DMS153 treated with DMSO at 0.1 percent for 48 hours (cell line): Measurements from ENCODE around the gene RBM8A.
A peak's percentile ranks its signal among the peaks of the same experiment; 100 is the strongest.
"Not testable (repeated sequence)": the region's sequence is repeated elsewhere in the genome, so short reads cannot be mapped to it uniquely, and the experiment has no call there.

Experiments used
- DNase-seq: peaks from one replicate; lab custom pipeline; 2025; ENCODE audit not compliant: unreplicated experiment; lab: John Stamatoyannopoulos, UW

The RBM8A gene

DNA sequence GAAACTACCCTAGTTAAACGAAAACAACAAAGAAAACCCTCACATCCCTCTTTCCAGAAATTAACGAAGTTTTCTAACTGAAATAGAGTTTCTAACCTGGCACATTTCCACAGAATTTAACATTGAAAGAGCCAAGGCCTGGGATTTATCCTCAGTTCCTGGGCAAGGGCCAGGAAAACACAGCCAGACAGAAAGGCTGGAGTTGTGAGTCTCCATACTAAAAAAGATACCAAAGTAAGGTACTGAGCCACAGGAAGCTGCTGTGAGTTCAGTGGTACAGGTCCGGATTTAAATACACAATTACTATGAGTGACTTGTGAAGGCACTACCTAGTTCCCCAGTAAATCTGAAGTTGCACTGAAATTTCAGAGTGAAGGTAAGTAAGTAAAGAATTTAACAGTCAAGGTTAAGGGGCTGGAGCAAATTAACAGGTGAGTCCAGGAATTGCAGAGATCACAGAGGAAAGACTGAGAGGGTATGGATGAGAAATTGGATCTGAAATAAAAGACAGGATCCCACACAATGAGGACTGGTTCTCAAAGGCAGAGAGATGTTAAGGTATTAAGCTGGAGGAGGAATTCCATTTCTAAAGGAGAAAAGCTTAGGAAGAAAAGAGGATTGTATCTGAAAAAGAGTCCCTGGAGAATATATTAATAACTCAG, 29.6 kb upstream of the RBM8A start:
- DNase-seq, result no peak

DNA sequence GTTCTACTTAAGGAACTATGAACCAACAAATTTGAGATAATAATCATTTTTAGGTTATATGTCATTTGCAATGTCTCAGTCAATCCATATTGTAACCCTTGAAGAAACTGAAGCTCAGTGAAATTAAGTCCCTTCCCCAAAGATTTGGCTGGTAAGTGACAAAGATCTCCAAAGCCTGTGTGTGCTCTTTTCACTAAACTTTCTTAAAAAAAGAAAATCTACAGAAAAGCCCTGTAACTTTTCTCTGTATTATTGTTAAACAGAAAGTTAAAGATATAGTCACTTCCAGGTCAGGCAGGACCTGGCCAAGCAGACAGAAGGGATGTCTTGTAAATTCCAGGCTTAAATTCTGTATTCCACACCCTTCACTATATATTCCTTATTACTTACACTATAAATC, 29.1 kb upstream of the RBM8A start:
- DNase-seq, result no peak

GRCh38 chr1:145955436-145955835, 28.2 kb upstream of the RBM8A start:
- DNase-seq, result no peak

- DNase-seq, result no peak
Measured at GRCh38 chr1:145953861-145954260, 26.6 kb upstream of the RBM8A start.

GRCh38 chr1:145952903-145953302, 25.6 kb upstream of the RBM8A start:
- DNase-seq, result no peak

DNA sequence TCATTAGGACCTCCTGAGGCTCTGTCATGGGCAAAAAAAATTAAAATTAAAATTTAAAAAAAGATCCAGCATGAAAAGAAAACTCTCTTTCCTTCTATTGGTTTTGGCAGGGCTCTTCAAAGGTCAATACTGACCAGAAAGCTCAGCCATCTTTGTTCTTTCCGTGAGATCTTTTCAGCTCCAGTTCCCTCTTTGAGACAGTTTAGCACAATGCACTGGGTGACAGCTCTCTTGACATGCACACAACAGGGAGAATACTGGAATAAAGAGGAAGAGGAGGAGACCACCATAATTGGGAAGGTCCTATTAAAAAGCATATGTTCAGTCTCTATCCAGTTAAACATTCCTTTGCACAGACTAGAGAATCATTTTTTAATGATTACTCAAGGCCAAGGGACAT, 24.2 kb upstream of the RBM8A start:
- no peak for DNase-seq

DNA sequence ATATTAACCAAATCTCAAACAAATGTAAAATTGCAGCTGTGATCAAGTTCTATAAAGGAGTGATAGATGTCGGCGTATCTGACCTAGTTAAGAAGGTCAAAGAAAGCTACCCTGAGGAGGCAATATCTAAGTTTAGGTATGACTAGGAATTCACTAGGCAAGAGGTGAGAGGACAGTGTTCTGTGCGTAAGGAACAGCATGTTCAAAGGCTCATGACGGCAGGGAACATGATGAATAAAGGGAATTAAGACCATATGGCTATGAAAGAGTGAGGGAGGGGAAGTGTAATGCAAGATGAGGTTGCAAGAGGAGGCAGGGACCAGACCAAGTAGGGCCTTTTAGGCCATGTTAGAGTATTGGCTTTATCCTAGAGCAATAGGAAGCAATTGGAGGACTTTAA, 21.9 kb upstream of the RBM8A start:
- no peak for DNase-seq

- DNase-seq, result no peak
Measured at GRCh38 chr1:145947551-145947950, 20.3 kb upstream of the RBM8A start.

DNA sequence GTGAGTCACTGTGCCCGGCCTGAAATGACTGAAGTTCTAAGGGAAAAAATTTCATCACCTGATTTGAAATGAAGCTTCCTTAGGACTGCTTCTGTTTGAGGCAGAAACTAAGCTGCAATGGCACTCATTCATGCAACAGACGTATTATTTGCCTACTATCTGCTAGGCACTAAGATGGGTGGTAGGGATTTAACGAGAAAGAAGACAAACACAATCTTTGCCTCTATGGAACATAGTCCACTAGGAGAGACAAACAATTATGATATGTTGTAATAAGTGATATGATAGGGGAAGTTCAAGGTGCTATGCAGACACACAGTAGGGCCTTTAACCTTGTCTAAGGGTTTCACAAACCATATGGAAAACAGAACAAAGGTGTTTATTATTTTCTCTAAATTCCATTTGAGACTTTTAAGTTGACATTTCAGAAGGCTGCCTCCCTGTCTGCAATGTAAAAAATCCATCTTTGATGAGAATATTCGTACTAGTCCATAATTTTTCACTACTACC, 19.2 kb upstream of the RBM8A start:
- DNase-seq, result no peak

DNA sequence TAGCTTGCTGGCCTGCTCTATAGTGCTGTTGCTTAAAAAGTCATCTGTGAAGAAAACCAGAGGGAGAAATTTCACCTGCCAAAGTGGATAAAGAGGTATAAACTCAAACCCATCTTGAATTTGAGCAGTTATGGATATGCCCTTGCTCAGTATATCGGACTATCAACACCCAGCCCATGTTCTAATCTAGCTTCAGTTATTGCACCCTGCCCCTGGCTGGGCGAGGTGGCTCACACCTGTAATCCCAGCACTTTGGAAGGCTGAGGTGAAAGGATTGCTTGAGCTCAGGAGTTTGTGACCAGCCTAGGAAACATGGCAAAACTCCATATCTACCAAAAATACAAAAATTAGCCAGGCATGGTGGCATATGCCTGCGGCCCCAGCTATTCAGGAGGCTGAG, 17.2 kb upstream of the RBM8A start:
- no peak for DNase-seq

DNA sequence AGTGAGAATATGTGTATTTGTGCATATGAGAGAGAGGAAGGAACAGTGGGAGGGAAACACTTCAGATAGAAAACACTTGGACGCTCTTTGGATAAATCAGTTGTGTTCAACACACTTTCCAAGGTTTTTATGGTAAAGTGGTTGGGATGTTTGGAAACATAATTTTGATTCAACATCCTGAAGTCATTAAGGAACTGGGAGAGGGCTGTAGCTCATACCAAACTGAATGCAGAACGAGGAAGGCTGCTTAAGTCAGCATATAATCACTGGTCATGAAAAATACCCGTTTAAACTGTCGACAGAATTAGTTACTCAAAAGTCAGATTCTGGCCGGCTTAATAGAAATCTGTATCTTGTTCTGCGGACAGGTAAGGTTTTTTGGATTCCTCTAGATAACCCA, 15.6 kb upstream of the RBM8A start:
- DNase-seq, result no peak

- peak; percentile 16 for DNase-seq
Measured at GRCh38 chr1:145942405-145942804, 15.1 kb upstream of the RBM8A start.

- no peak for DNase-seq
Measured at GRCh38 chr1:145937436-145937835, 10.2 kb upstream of the RBM8A start.

GRCh38 chr1:145936247-145936646, 9.0 kb upstream of the RBM8A start:
- DNase-seq, result no peak

DNA sequence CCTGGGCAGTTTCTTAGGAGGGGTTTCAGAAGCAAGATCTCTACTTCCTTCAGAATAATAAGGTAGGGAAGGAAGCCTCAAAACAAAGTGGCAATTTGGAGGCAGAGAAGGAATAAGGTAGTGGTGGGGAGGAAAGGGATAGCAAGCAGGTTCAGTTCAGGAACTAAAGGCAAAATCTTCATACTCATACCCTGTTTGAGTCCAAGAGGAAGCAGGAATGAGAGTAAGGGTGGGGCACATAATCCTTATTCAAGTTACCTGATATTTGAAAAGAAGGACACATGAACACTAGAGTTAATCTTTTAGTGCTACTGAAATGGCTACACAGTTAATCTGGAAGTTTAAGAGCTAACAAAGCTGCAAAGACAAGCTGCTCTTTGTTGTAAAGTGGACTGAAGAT, 8.4 kb upstream of the RBM8A start:
- DNase-seq, result no peak

DNA sequence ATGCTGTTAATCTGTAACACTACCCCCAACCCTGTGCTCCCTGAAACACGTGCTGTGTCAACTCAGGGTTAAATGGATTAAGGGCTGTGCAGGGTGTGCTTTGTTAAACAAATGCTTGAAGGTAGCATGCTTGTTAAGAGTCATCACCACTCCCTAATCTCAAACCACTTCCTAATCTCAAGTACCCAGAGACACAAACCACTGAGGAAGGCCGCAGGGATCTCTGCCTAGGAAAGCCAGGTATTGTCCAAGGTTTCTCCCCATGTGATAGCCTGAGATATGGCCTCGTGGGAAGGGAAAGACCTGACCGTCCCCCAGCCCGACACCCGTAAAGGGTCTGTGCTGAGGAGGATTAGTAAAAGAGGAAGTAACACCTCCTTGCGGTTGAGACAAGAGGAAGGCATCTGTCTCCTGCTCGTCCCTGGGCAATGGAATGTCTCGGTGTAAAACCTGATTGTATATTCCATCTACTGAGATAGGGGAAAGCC, 5.3 kb upstream of the RBM8A start:
- not testable (repeated sequence) for DNase-seq

DNA sequence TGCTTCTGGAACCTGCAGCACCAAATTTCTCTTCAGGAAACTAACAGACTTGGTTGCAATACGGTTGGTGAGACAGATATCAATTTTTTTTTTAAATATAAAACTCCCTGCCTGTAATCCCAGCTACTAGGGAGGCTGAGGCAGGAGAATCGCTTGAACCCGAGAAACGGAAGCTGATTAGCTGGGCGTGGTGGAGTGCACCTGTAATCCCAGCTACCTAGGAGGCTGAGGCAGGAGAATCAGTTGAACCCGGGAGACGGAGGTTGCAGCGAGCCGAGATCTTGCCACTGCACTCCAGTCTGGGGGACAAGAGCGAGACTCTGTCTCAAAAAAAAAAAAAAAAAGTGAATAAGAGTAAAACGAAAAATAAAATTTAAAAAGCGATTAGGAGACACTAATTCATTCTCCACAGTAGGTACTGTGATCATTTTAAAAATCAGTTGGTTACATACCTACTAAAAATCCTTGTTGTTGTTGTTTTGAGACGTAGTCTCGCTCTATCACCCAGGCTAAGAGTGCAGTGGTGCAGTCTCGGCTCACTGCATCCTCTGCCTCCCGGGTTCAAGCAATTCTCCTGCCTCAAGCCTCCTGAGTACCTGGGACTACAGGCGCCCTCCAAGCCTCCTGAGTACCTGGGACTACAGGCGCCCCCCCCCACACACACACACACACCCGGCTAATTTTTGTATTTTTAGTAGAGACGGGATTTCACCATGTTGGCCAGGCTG, 796 bp upstream of the RBM8A start:
- DNase-seq, result no peak

- DNase-seq, result no peak
Measured at GRCh38 chr1:145926686-145927062, 610 bp downstream of the RBM8A start.

- no peak for DNase-seq
Measured at GRCh38 chr1:145922266-145922665, 5.0 kb downstream of the RBM8A start.

- not testable (repeated sequence) for DNase-seq
Measured at GRCh38 chr1:145920297-145920696, 7.0 kb downstream of the RBM8A start.

DNA sequence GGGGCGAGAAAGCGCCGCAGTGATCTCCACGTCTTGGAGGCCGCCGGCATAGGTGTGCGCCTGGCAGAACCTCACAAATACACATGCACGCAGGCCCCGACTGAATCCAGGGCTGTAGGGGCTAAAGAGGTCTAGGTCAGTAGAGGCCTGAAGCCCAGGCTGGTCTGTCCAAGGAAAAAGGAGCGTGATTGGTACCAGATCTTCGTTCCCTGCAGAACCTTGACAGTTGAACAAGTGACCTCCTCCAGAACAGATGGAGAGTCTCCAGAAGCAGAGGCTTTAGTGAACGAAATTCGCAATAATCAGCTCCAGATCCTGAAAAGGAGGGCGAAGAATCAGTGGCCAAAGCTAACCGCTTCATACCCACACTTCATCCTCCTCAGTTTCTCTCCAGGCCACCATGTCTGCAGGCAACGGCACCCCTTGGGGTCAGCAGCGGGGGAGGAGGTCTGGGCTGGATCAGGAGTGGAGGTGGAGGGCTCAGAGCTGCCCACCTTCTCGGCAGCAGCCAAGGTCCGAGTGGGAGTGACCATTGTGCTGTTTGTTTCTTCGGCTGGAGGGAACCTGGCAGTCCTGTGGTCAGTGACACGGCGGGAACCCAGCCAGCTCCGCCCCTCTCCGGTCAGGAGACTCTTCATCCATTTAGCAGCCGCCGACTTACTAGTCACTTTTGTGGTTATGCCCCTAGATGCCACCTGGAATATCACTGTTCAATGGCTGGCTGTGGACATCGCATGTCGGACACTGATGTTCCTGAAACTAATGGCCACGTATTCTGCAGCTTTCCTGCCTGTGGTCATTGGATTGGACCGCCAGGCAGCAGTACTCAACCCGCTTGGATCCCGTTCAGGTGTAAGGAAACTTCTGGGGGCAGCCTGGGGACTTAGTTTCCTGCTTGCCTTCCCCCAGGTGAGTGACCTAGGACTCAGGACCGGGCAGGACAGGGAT, 8.0 kb downstream of the RBM8A start:
- no peak for DNase-seq
